Measurements from ENCODE around the gene CALN1.

DNA sequence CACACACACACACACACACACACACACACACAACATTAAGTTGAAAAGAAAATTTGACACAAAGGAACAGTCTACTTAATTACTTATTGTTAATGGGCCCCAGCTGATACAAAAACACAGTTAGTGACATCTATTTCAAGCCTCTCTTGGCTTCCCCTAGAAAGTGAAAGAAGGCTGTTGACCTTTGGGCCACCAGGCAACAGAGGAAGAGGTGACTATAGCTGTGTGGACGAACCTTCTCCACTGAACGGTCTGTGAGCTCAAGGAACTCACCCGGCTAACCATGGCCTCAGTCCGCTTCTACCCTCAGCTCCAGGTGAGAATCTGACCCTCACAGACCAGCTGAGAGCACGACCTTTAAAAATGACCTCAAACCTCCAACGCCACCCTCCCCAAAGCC is 32.9 kb upstream of the CALN1 start:
- TF ChIP-seq EZH2 (optimal IDR thresholded peaks at IDR 0.05; ENCODE audit: low read depth, low read length), result no peak
- TF ChIP-seq, protein P1, sequence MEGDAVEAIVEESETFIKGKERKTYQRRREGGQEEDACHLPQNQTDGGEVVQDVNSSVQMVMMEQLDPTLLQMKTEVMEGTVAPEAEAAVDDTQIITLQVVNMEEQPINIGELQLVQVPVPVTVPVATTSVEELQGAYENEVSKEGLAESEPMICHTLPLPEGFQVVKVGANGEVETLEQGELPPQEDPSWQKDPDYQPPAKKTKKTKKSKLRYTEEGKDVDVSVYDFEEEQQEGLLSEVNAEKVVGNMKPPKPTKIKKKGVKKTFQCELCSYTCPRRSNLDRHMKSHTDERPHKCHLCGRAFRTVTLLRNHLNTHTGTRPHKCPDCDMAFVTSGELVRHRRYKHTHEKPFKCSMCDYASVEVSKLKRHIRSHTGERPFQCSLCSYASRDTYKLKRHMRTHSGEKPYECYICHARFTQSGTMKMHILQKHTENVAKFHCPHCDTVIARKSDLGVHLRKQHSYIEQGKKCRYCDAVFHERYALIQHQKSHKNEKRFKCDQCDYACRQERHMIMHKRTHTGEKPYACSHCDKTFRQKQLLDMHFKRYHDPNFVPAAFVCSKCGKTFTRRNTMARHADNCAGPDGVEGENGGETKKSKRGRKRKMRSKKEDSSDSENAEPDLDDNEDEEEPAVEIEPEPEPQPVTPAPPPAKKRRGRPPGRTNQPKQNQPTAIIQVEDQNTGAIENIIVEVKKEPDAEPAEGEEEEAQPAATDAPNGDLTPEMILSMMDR (IDR thresholded peaks at IDR 0.05; ENCODE audit: low read length), result no peak
